ENCODE data around the gene GANAB.

GANAB gene

GRCh38 chr11:62603072-62603408 lies 43.4 kb downstream of the GANAB start:
- Histone ChIP-seq H2AFZ (ENCODE audit: low read length) (no peak overlapping the region), H2BK15ac (ENCODE audit: low read length) (peak overlapping the region; percentile 88), H3K4ac (ENCODE audit: low read length) (no peak overlapping the region), H3K27me3 (ENCODE audit: control insufficient read depth in 3 of 3, insufficient read depth in 3 of 3, low read depth in 1 of 3, low read length in 3 of 3) (peaks cover 0 to 17% (median 0%) of the 10 kb centered on the region in 3 experiments), H4K8ac (ENCODE audit: low read depth, low read length) (no peak overlapping the region), H2AK5ac (ENCODE audit: low read depth, low read length) (peak overlapping the region; percentile 86), H3K79me1 (ENCODE audit: low read depth, low read length) (peaks cover 8% of the 10 kb centered on the region), H3K4me2 (ENCODE audit: insufficient read depth, low read length, poor library complexity, severe bottlenecking) (peak overlapping the region; percentile 90), H4K91ac (ENCODE audit: low read depth, low read length, poor library complexity) (no peak overlapping the region), H3K4me1 (ENCODE audit: control insufficient read depth in 2 of 2, insufficient read depth in 1 of 2, low read depth in 1 of 2, low read length in 2 of 2) (peaks cover 19 to 37% of the 10 kb centered on the region in 2 donors), H2BK120ac (ENCODE audit: low read depth, low read length) (peak overlapping the region; percentile 6), H3K4me3 (ENCODE audit: low read length in 2 of 2) (peak overlapping the region in 1 of 2 donors; percentile 78), H3K36me3 (replicated peaks in 1 of 2; ENCODE audit: control insufficient read depth in 2 of 2, insufficient read depth in 2 of 2, low read length in 2 of 2) (peaks cover 10 to 40% of the 10 kb centered on the region in 2 donors), H3K9me3 (replicated peaks in 1 of 2; ENCODE audit: control insufficient read depth in 2 of 2, insufficient read depth in 1 of 2, low read depth in 1 of 2, low read length in 2 of 2) (no peaks in the 10 kb centered on the region), H2BK5ac (ENCODE audit: low read length) (peak overlapping the region; percentile 33), H3K27ac (replicated peaks; ENCODE audit: low read length) (no peak overlapping the region), H3K14ac (ENCODE audit: low read length) (no peak overlapping the region), H2BK12ac (ENCODE audit: low read length) (peak overlapping the region; percentile 77), H3K23ac (ENCODE audit: low read depth, low read length, poor library complexity) (no peak overlapping the region), H3K9ac (ENCODE audit: low read depth, low read length, poor library complexity) (peak overlapping the region; percentile 82), H3K18ac (ENCODE audit: low read length) (peak overlapping the region; percentile 96)
- DNase-seq (ENCODE audit: low spot score) = no peak
- no CpG with 5 or more reads among the region's 13 CpGs for WGBS, 2 donors (ENCODE audit: extremely low coverage in 2 of 2, insufficient read length in 2 of 2, insufficient replicate concordance in 1 of 2)

- no CpG with 5 or more reads among the region's 96 CpGs for WGBS, 2 donors (ENCODE audit: extremely low coverage in 2 of 2, insufficient read length in 2 of 2, insufficient replicate concordance in 1 of 2)
- Histone ChIP-seq H3K36me3 (replicated peaks in 1 of 2; ENCODE audit: control insufficient read depth in 2 of 2, insufficient read depth in 2 of 2, low read length in 2 of 2) (peaks cover 17 to 43% of the 10 kb centered on the region in 2 donors), H2AFZ (ENCODE audit: low read length) (peak overlapping the region; percentile 81), H3K9me3 (replicated peaks in 1 of 2; ENCODE audit: control insufficient read depth in 2 of 2, insufficient read depth in 1 of 2, low read depth in 1 of 2, low read length in 2 of 2) (no peaks in the 10 kb centered on the region), H3K4me3 (ENCODE audit: low read length in 2 of 2) (peak overlapping the region in 1 of 2 donors; percentile 78), H4K91ac (ENCODE audit: low read depth, low read length, poor library complexity) (peak overlapping the region; percentile 31), H3K4me1 (ENCODE audit: control insufficient read depth in 2 of 2, insufficient read depth in 1 of 2, low read depth in 1 of 2, low read length in 2 of 2) (peaks cover 19 to 37% of the 10 kb centered on the region in 2 donors), H2BK120ac (ENCODE audit: low read depth, low read length) (peak overlapping the region; percentile 6), H2BK12ac (ENCODE audit: low read length) (peak overlapping the region; percentile 77), H3K9ac (ENCODE audit: low read depth, low read length, poor library complexity) (peak overlapping the region; percentile 82), H3K4me2 (ENCODE audit: insufficient read depth, low read length, poor library complexity, severe bottlenecking) (peak overlapping the region; percentile 90), H3K14ac (ENCODE audit: low read length) (peak overlapping the region; percentile 92), H3K27ac (replicated peaks; ENCODE audit: low read length) (peak overlapping the region; percentile 52), H2BK15ac (ENCODE audit: low read length) (peak overlapping the region; percentile 88), H3K27me3 (ENCODE audit: control insufficient read depth in 3 of 3, insufficient read depth in 3 of 3, low read depth in 1 of 3, low read length in 3 of 3) (peaks cover 0 to 17% (median 0%) of the 10 kb centered on the region in 3 experiments), H3K23ac (ENCODE audit: low read depth, low read length, poor library complexity) (peak overlapping the region; percentile 82), H3K4ac (ENCODE audit: low read length) (no peak overlapping the region), H2BK5ac (ENCODE audit: low read length) (peak overlapping the region; percentile 33), H3K79me1 (ENCODE audit: low read depth, low read length) (peaks cover 8% of the 10 kb centered on the region), H4K8ac (ENCODE audit: low read depth, low read length) (no peak overlapping the region), H2AK5ac (ENCODE audit: low read depth, low read length) (peak overlapping the region; percentile 86), H3K18ac (ENCODE audit: low read length) (peak overlapping the region; percentile 96)
- no peak for DNase-seq (ENCODE audit: low spot score)
Measured at GRCh38 chr11:62602141-62603071, 44.0 kb downstream of the GANAB start.

DNA sequence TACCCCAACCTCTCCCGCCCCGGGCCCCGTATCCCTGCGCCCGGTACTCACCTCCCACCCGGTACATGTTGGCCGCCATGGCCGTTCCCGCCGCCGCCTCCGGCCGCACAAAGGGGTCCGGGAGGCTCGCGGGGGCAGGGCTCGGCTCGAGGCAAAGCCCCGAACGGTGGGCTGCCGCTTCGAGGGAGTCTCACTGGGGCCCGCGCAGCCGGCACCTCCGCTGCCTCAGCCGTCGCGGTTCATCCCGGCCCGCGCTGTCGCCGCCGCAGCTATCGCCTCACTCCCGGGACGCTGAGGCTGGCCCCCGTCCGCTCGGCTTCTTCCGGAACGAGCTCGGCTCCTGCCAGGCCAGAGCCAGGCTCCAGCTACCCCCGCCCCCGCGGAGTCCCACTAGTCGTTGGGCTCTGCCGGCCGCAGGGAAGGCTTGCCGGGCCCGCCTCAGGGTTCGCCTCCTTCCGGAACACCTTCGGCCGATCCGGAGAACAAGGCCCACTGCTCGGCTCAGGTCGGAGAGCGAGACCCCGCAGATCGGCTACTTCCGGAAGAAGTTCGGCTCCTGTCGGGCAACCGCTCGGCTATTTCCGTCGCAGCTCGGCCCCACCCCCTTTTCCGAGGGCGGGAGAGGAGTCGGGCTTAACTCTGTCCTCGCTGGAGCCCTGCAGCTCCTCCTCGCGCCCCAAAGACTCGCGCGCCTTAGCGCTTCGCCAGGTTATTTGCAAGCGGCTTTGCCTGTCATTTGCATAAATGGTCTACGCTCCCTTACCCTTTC lies 44.9 kb downstream of the GANAB start, which contains the start of gene MTA2:
TSS of gene MTA2 (minus strand) at position 494 of the 769 bp plus-strand sequence. CDS start at position 79, 415 bp downstream.
- no peak within 1 kb of the TSS for H4K8ac ChIP-seq (ENCODE audit: low read depth, low read length)
- peak within 1 kb of the TSS; percentile 97 for H3K18ac ChIP-seq (ENCODE audit: low read length)
- H3K14ac ChIP-seq (ENCODE audit: low read length) = peak within 1 kb of the TSS; percentile 92
- H3K9me3 ChIP-seq (replicated peaks in 1 of 2; ENCODE audit: control insufficient read depth in 2 of 2, insufficient read depth in 1 of 2, low read depth in 1 of 2, low read length in 2 of 2) = no peaks in the 10 kb centered on the region
- peak within 1 kb of the TSS; percentile 84 for H3K27ac ChIP-seq (replicated peaks; ENCODE audit: low read length)
- peak within 1 kb of the TSS; percentile 82 for H2BK5ac ChIP-seq (ENCODE audit: low read length)
- peak within 1 kb of the TSS; percentile 97 for H3K9ac ChIP-seq (ENCODE audit: low read depth, low read length, poor library complexity)
- peak within 1 kb of the TSS; percentile 88 for H2BK15ac ChIP-seq (ENCODE audit: low read length)
- H3K79me1 ChIP-seq (ENCODE audit: low read depth, low read length) = peaks cover 8% of the 10 kb centered on the region
- peak within 1 kb of the TSS; percentile 65 for H2BK120ac ChIP-seq (ENCODE audit: low read depth, low read length)
- H2AK5ac ChIP-seq (ENCODE audit: low read depth, low read length) = peak within 1 kb of the TSS; percentile 94
- H4K91ac ChIP-seq (ENCODE audit: low read depth, low read length, poor library complexity) = peak within 1 kb of the TSS; percentile 31
- WGBS, 2 donors (ENCODE audit: extremely low coverage in 2 of 2, insufficient read length in 2 of 2, insufficient replicate concordance in 1 of 2) = no CpG with 5 or more reads among the region's 83 CpGs
- peak within 1 kb of the TSS; percentile 77 for H2BK12ac ChIP-seq (ENCODE audit: low read length)
- peak within 1 kb of the TSS; percentile 90 for H3K4me2 ChIP-seq (ENCODE audit: insufficient read depth, low read length, poor library complexity, severe bottlenecking)
- peak within 1 kb of the TSS; percentile 84 to 95 for H3K4me3 ChIP-seq (ENCODE audit: low read length in 2 of 2)
- H3K4ac ChIP-seq (ENCODE audit: low read length) = no peak within 1 kb of the TSS
- peak; percentile 99 for DNase-seq (ENCODE audit: low spot score)
- H3K4me1 ChIP-seq (ENCODE audit: control insufficient read depth in 2 of 2, insufficient read depth in 1 of 2, low read depth in 1 of 2, low read length in 2 of 2) = peaks cover 19 to 37% of the 10 kb centered on the region in 2 donors
- H2AFZ ChIP-seq (ENCODE audit: low read length) = peak within 1 kb of the TSS; percentile 86
- H3K27me3 ChIP-seq (ENCODE audit: control insufficient read depth in 3 of 3, insufficient read depth in 3 of 3, low read depth in 1 of 3, low read length in 3 of 3) = peaks cover 0 to 17% (median 0%) of the 10 kb centered on the region in 3 experiments
- H3K23ac ChIP-seq (ENCODE audit: low read depth, low read length, poor library complexity) = peak within 1 kb of the TSS; percentile 90
- H3K36me3 ChIP-seq (replicated peaks in 1 of 2; ENCODE audit: control insufficient read depth in 2 of 2, insufficient read depth in 2 of 2, low read length in 2 of 2) = peaks cover 22 to 50% of the 10 kb centered on the region in 2 donors
